Activated T-cell treated with anti-CD3 and anti-CD28 coated beads for 1 hour (primary cell): ENCODE measurements around the gene IFNA14.
"Not testable (repeated sequence)": the region's sequence is repeated elsewhere in the genome, so short reads cannot be mapped to it uniquely, and the experiment has no call there.

Experiments used
- DNase-seq: peaks from one replicate; pipeline ENCODE4 v3.0.0-alpha.2; 2020; ENCODE audit warnings: low read depth

The IFNA14 gene

GRCh38 chr9:21213411-21214326 lies 26.1 kb downstream of the IFNA14 start:
- DNase-seq = not testable (repeated sequence)

GRCh38 chr9:21212160-21212559 lies 27.6 kb downstream of the IFNA14 start:
- not testable (repeated sequence) for DNase-seq

GRCh38 chr9:21210782-21211181 lies 29.0 kb downstream of the IFNA14 start:
- DNase-seq = not testable (repeated sequence)

- no peak for DNase-seq
Observed at GRCh38 chr9:21210311-21210710, 29.5 kb downstream of the IFNA14 start.

- DNase-seq = not testable (repeated sequence)
Observed at GRCh38 chr9:21207043-21207442, 32.8 kb downstream of the IFNA14 start, which contains the start of gene IFNA10. Gene IFNA10 (minus strand): TSS chr9:21207143. CDS start chr9:21207097, 46 bp downstream.

GRCh38 chr9:21205204-21205603 lies 34.6 kb downstream of the IFNA14 start:
- no peak for DNase-seq

GRCh38 chr9:21202105-21202504 lies 37.7 kb downstream of the IFNA14 start, which contains the start of gene IFNA7:
Gene IFNA7 (minus strand): TSS chr9:21202205. CDS start chr9:21202165, 40 bp downstream.
- not testable (repeated sequence) for DNase-seq

- not testable (repeated sequence) for DNase-seq
Observed at GRCh38 chr9:21194867-21195776, 44.7 kb downstream of the IFNA14 start.
